HG02970 (cell line): ENCODE measurements around the gene ATL3.
A peak's percentile ranks its signal among the peaks of the same experiment; 100 is the strongest.
"Not testable (repeated sequence)": the region's sequence is repeated elsewhere in the genome, so short reads cannot be mapped to it uniquely, and the experiment has no call there.

Experiments used
- ATAC-seq: cut with Tn5 transposase; IDR thresholded peaks from one replicate; pipeline ENCODE4 v1.9.1; 2021; ENCODE audit warnings: mild to moderate bottlenecking, moderate library complexity, moderate number of reproducible peaks; ENCODE audit not compliant: unreplicated experiment, low FRiP score

The ATL3 gene

GRCh38 chr11:63671322-63672155 is at the start of gene ATL3:
TSS of gene ATL3 (minus strand) at chr11:63671376. CDS start at chr11:63671335, 41 bp downstream.
- ATAC-seq, result peak; percentile 82

GRCh38 chr11:63720611-63721010 is 49.4 kb upstream of the ATL3 start:
- no peak for ATAC-seq

GRCh38 chr11:63719987-63720386 is 48.8 kb upstream of the ATL3 start:
- no peak for ATAC-seq

GRCh38 chr11:63719001-63719400 is 47.8 kb upstream of the ATL3 start:
- no peak for ATAC-seq

- ATAC-seq, result no peak
Measured at GRCh38 chr11:63716046-63716445, 44.9 kb upstream of the ATL3 start.

GRCh38 chr11:63713766-63714165 is 42.6 kb upstream of the ATL3 start:
- no peak for ATAC-seq

GRCh38 chr11:63711838-63712237 is 40.7 kb upstream of the ATL3 start:
- no peak for ATAC-seq

- no peak for ATAC-seq
Measured at GRCh38 chr11:63710476-63711217, 39.5 kb upstream of the ATL3 start.

GRCh38 chr11:63709336-63709884 is 38.2 kb upstream of the ATL3 start:
- no peak for ATAC-seq

GRCh38 chr11:63708764-63709163 is 37.6 kb upstream of the ATL3 start:
- no peak for ATAC-seq

- no peak for ATAC-seq
Measured at GRCh38 chr11:63705526-63705925, 34.4 kb upstream of the ATL3 start.

GRCh38 chr11:63699896-63700295 is 28.7 kb upstream of the ATL3 start:
- no peak for ATAC-seq

GRCh38 chr11:63698976-63699733 is 28.0 kb upstream of the ATL3 start:
- ATAC-seq, result no peak

- ATAC-seq, result no peak
Measured at GRCh38 chr11:63694596-63694995, 23.4 kb upstream of the ATL3 start.

- no peak for ATAC-seq
Measured at GRCh38 chr11:63687845-63688244, 16.7 kb upstream of the ATL3 start.

GRCh38 chr11:63686926-63687325 is 15.8 kb upstream of the ATL3 start:
- ATAC-seq, result no peak

GRCh38 chr11:63685158-63685721 is 14.1 kb upstream of the ATL3 start:
- not testable (repeated sequence) for ATAC-seq

GRCh38 chr11:63683133-63683991 is 12.2 kb upstream of the ATL3 start:
- no peak for ATAC-seq
